RWPE2 (cell line): ENCODE measurements around the gene RPL28.

Experiments
- ATAC-seq: fragments of 200-7000 bp; cut with Tn5 transposase; 3 replicates; pipeline ENCODE4 v1.9.1; 2021; ENCODE audit warnings: low read depth
- DNase-seq: peaks from one replicate; pipeline ENCODE4 v3.0.0-alpha.2; 2020; ENCODE audit warnings: low spot score
- H3K27ac ChIP-seq: fragments of 450-650 bp; 2 replicates; pipeline ENCODE4 v1.5.1; 2017; ENCODE audit warnings: mild to moderate bottlenecking; ENCODE audit not compliant: poor library complexity, severe bottlenecking
- H3K27me3 ChIP-seq: fragments of 250-450 bp; sonication (Bioruptor Pico); 2 replicates; pipeline ENCODE4 v1.5.1; 2021; ENCODE audit warnings: mild to moderate bottlenecking, moderate library complexity; ENCODE audit not compliant: insufficient read depth, poor library complexity, severe bottlenecking
- H3K36me3 ChIP-seq: fragments of 250-450 bp; sonication (Bioruptor Pico); 2 replicates; pipeline ENCODE4 v1.5.1; 2020; ENCODE audit warnings: low read depth, mild to moderate bottlenecking, moderate library complexity
- H3K4me1 ChIP-seq: fragments of 250-450 bp; sonication (Bioruptor Pico); 2 replicates; pipeline ENCODE4 v1.5.1; 2021; ENCODE audit warnings: mild to moderate bottlenecking, moderate library complexity; ENCODE audit not compliant: insufficient read depth, poor library complexity, severe bottlenecking
- H3K4me3 ChIP-seq: fragments of 250-450 bp; sonication (Bioruptor Pico); 2 replicates; pipeline ENCODE4 v1.5.1; 2021; ENCODE audit warnings: mild to moderate bottlenecking, moderate library complexity; ENCODE audit not compliant: severe bottlenecking
- H3K9me3 ChIP-seq: fragments of 250-450 bp; sonication (Bioruptor Pico); 2 replicates; pipeline ENCODE4 v1.5.1; 2021; ENCODE audit warnings: mild to moderate bottlenecking, moderate library complexity; ENCODE audit not compliant: severe bottlenecking
- CTCF ChIP-seq: fragments of 450-650 bp; IDR thresholded peaks from one replicate; pipeline ENCODE4 v1.5.1; 2017; ENCODE audit warnings: mild to moderate bottlenecking, moderate library complexity; ENCODE audit not compliant: poor library complexity, severe bottlenecking

The RPL28 gene

GRCh38 chr19:55436847-55437246 lies 51.1 kb downstream of the RPL28 start:
- peaks cover 31% of the 10 kb centered on the region for H3K27me3 ChIP-seq

GRCh38 chr19:55437410-55437809 lies 51.7 kb downstream of the RPL28 start:
- Histone ChIP-seq H3K36me3 (no peaks in the 10 kb centered on the region), H3K4me1 (no peaks in the 10 kb centered on the region), H3K27ac (no peak overlapping the region), H3K27me3 (peaks cover 32% of the 10 kb centered on the region), H3K4me3 (no peak overlapping the region), H3K9me3 (no peaks in the 10 kb centered on the region)
- peak; percentile 69 for DNase-seq
- no peak for TF ChIP-seq CTCF
- ATAC-seq = peak; percentile 87

More at GRCh38 chr19:55436847-55437246, 51.1 kb downstream of the RPL28 start:
- no peak overlapping the region for H3K27ac ChIP-seq
- ATAC-seq (no peak), DNase-seq (no peak)
- H3K4me3 ChIP-seq = no peak overlapping the region
- H3K36me3 ChIP-seq = no peaks in the 10 kb centered on the region
- no peaks in the 10 kb centered on the region for H3K4me1 ChIP-seq
- H3K9me3 ChIP-seq = no peaks in the 10 kb centered on the region
- no peak for TF ChIP-seq CTCF

- ATAC-seq (no peak), DNase-seq (no peak)
- no peaks in the 10 kb centered on the region for H3K4me1 ChIP-seq
- no peaks in the 10 kb centered on the region for H3K36me3 ChIP-seq
- no peak overlapping the region for H3K27ac ChIP-seq
- peaks cover 35% of the 10 kb centered on the region for H3K27me3 ChIP-seq
- H3K4me3 ChIP-seq = no peak overlapping the region
- no peak for TF ChIP-seq CTCF
- H3K9me3 ChIP-seq = no peaks in the 10 kb centered on the region
Measured at GRCh38 chr19:55439052-55439451, 53.3 kb downstream of the RPL28 start.

- ATAC-seq (no peak), DNase-seq (no peak)
- Histone ChIP-seq H3K4me3 (no peak overlapping the region), H3K27ac (no peak overlapping the region), H3K36me3 (no peaks in the 10 kb centered on the region), H3K4me1 (no peaks in the 10 kb centered on the region), H3K27me3 (peaks cover 46% of the 10 kb centered on the region), H3K9me3 (no peaks in the 10 kb centered on the region)
- no peak for TF ChIP-seq CTCF
Measured at GRCh38 chr19:55440411-55441105, 54.8 kb downstream of the RPL28 start.

GRCh38 chr19:55441319-55441691 lies 55.6 kb downstream of the RPL28 start:
- no peak overlapping the region for H3K4me3 ChIP-seq
- no peak for TF ChIP-seq CTCF
- ATAC-seq (no peak), DNase-seq (no peak)
- peaks cover 46% of the 10 kb centered on the region for H3K27me3 ChIP-seq
- H3K27ac ChIP-seq = no peak overlapping the region
- peaks cover 1% of the 10 kb centered on the region for H3K4me1 ChIP-seq
- no peaks in the 10 kb centered on the region for H3K9me3 ChIP-seq
- no peaks in the 10 kb centered on the region for H3K36me3 ChIP-seq
